Suprapubic skin (tissue), 4 donors: ENCODE results near the gene TEX53. TPM values are rescaled to one million over a fixed set of nuclear protein-coding genes. Genes with fewer than 3 reads are reported as not detected.

Experiments used
- DNase-seq, 2 donors: peaks; one replicate each; pipeline ENCODE4 v3.0.0-alpha.2; 2019; ENCODE audit warnings: low spot score in 2 of 2
- H3K27ac ChIP-seq: fragments of 200-600 bp; sonication (generic); one replicate; pipeline ENCODE4 v1.5.1; 2019
- H3K27me3 ChIP-seq: fragments of 200-600 bp; sonication (generic); one replicate; pipeline ENCODE4 v1.5.1; 2019
- H3K36me3 ChIP-seq: fragments of 200-600 bp; sonication (generic); one replicate; pipeline ENCODE4 v1.5.1; 2019
- H3K4me1 ChIP-seq: fragments of 200-600 bp; sonication (generic); one replicate; pipeline ENCODE4 v1.5.1; 2019
- H3K4me3 ChIP-seq: fragments of 200-600 bp; sonication (generic); one replicate; pipeline ENCODE4 v1.5.1; 2019; ENCODE audit warnings: mild to moderate bottlenecking
- H3K9me3 ChIP-seq: fragments of 200-600 bp; sonication (generic); one replicate; pipeline ENCODE4 v1.5.1; 2019
- CTCF ChIP-seq, 2 donors: fragments of 200-600 bp in 1 of 2; fragments of 450-650 bp in 1 of 2; sonication (generic) in 1 of 2; IDR thresholded peaks; one replicate each; pipeline ENCODE4 v1.5.1; 2016 to 2019; ENCODE audit warnings: antibody characterized with exemption in 2 of 2, mild to moderate bottlenecking in 1 of 2, moderate library complexity in 1 of 2
- EP300 ChIP-seq: sonication (generic); formaldehyde crosslinking; IDR thresholded peaks from one replicate; pipeline ENCODE4 v1.6.1; 2017; ENCODE audit warnings: antibody characterized with exemption
- POLR2A ChIP-seq, 2 donors: fragments of 450-650 bp; IDR thresholded peaks; one replicate each; pipeline ENCODE4 v1.6.1; 2017; ENCODE audit warnings: antibody characterized with exemption in 2 of 2, mild to moderate bottlenecking in 2 of 2, moderate library complexity in 2 of 2
- POLR2AphosphoS5 ChIP-seq, 3 donors: sonication (generic); formaldehyde crosslinking; IDR thresholded peaks; one replicate each; pipeline ENCODE4 v1.6.1; 2017; ENCODE audit warnings: antibody characterized with exemption in 3 of 3
- WGBS: methylation state at CpG from one replicate; pipeline ENCODE4 v1.1.5; 2018; 5-methylcytosine and 5-hydroxymethylcytosine counted together
- total RNA-seq, 4 donors: library from RNA; depleted of rRNA; stranded (reverse); fragments of >200 nt; gene quantifications; one replicate each; pipeline ENCODE4 v1.1.0, GENCODE V29; 2016

The TEX53 gene
- total RNA-seq, 4 donors from 2014 or later, result not detected

- no peak for DNase-seq
- Histone ChIP-seq H3K4me1 (no peaks in the 10 kb centered on the region), H3K36me3 (no peaks in the 10 kb centered on the region), H3K4me3 (no peak overlapping the region), H3K27me3 (no peaks in the 10 kb centered on the region), H3K9me3 (no peaks in the 10 kb centered on the region), H3K27ac (no peak overlapping the region)
- TF ChIP-seq POLR2A (IDR thresholded peaks at IDR 0.05) (no peak), CTCF (IDR thresholded peaks at IDR 0.05) (no peak), POLR2AphosphoS5 (IDR thresholded peaks at IDR 0.05) (no peak), EP300 (no peak)
- WGBS, result 78% methylated on average over 11 of the region's 11 CpGs
Observed at GRCh38 chr9:114691046-114691955, 33.7 kb upstream of the TEX53 start.

DNA sequence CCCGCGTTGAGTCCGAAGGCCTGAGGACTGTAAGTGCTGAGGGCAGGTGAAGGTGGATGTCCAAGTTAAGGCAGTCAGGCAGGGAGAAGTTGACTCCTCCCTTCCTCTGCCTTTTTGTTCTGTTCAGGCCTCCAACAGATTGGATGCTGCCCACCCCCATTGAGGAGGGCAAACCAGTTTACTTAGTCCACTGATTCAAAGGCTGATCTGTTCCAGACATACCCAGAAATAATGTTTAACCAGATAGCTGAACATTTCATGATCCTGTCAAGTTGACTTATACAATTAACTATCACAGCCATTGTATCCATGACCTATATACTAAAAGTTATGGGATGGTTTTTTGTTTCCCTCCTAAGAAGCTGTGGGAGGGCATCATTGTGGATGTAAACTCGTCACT, 32.7 kb upstream of the TEX53 start:
- TF ChIP-seq CTCF (IDR thresholded peaks at IDR 0.05), result no peak
- TF ChIP-seq EP300, result no peak
- no peak for TF ChIP-seq POLR2A (IDR thresholded peaks at IDR 0.05)
- TF ChIP-seq POLR2AphosphoS5 (IDR thresholded peaks at IDR 0.05), result no peak
- Histone ChIP-seq H3K4me1 (no peaks in the 10 kb centered on the region), H3K4me3 (no peak overlapping the region), H3K27ac (no peak overlapping the region), H3K36me3 (no peaks in the 10 kb centered on the region), H3K9me3 (no peaks in the 10 kb centered on the region), H3K27me3 (no peaks in the 10 kb centered on the region)
- 96% methylated on average over 4 of the region's 4 CpGs for whole genome bisulfite sequencing
- DNase-seq, result no peak

DNA sequence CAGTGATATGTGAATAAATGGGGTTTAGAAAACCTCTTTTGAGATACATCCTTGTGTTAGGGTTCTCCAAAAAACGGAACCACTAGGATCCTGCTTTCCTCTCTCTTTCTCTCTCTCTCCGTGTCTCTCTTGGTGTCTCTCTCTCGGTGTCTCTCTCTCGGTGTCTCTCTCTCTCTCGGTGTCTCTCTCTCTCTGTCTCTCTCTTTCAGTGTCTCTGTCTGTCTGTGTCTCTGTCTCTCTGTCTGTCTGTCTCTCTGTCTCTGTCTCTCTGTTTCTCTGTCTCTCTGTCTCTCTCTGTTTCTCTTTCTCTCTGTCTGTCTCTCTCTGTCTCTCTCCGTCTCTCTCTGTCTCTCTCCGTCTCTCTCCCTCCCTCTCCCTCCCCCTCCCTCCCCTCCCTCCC, 32.2 kb upstream of the TEX53 start:
- Histone ChIP-seq H3K4me3 (no peak overlapping the region), H3K27ac (no peak overlapping the region), H3K27me3 (no peaks in the 10 kb centered on the region), H3K4me1 (no peaks in the 10 kb centered on the region), H3K9me3 (no peaks in the 10 kb centered on the region), H3K36me3 (no peaks in the 10 kb centered on the region)
- no peak for TF ChIP-seq POLR2A (IDR thresholded peaks at IDR 0.05)
- no peak for TF ChIP-seq EP300
- no peak for TF ChIP-seq POLR2AphosphoS5 (IDR thresholded peaks at IDR 0.05)
- TF ChIP-seq CTCF (IDR thresholded peaks at IDR 0.05), result no peak
- DNase-seq, result no peak
- WGBS, result 90% methylated on average over 7 of the region's 7 CpGs

GRCh38 chr9:114688909-114689610, 31.5 kb upstream of the TEX53 start:
- 93% methylated on average over 3 of the region's 3 CpGs for WGBS
- H3K27ac ChIP-seq, result no peak overlapping the region
- no peak for DNase-seq
- H3K36me3 ChIP-seq, result no peaks in the 10 kb centered on the region
- no peak for TF ChIP-seq POLR2AphosphoS5 (IDR thresholded peaks at IDR 0.05)
- no peak for TF ChIP-seq POLR2A (IDR thresholded peaks at IDR 0.05)
- TF ChIP-seq CTCF (IDR thresholded peaks at IDR 0.05), result no peak
- no peak for TF ChIP-seq EP300
- H3K9me3 ChIP-seq, result no peaks in the 10 kb centered on the region
- no peaks in the 10 kb centered on the region for H3K27me3 ChIP-seq
- no peak overlapping the region for H3K4me3 ChIP-seq
- no peaks in the 10 kb centered on the region for H3K4me1 ChIP-seq

DNA sequence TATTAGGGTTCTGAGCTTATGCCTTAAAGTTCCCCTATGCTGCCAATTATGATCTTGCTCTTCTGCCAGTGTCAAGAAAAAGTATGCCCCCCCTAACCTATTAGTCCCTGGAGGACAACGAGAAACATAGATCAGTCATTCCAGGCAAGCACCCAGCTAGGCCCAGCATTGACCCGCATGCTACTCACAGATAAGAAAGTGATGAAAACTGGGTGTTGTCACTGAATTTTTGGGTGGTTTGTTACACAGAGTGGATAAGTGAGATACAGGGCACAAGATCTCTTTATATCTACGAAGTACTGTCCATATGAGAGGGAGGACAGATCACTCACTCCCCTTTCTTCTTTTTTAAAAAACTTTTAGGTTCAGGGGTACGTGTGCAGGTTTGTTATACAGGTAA, 30.8 kb upstream of the TEX53 start:
- Histone ChIP-seq H3K9me3 (no peaks in the 10 kb centered on the region), H3K36me3 (no peaks in the 10 kb centered on the region), H3K27ac (no peak overlapping the region), H3K4me1 (no peaks in the 10 kb centered on the region), H3K27me3 (no peaks in the 10 kb centered on the region), H3K4me3 (no peak overlapping the region)
- 97% methylated on average over 4 of the region's 4 CpGs for WGBS
- DNase-seq, result no peak
- TF ChIP-seq EP300 (no peak), POLR2A (IDR thresholded peaks at IDR 0.05) (no peak), POLR2AphosphoS5 (IDR thresholded peaks at IDR 0.05) (no peak), CTCF (IDR thresholded peaks at IDR 0.05) (no peak)
